Hematopoietic multipotent progenitor cell treated with erythropoietin and hydrocortisone succinate and interleukin-3 and kit ligand, for 8 days (in vitro differentiated cells): Measurements from ENCODE around the gene EHD1.

ENCODE experiments used
- DNase-seq: peaks from one replicate; pipeline ENCODE4 v3.0.0-alpha.2; 2015

Gene EHD1

GRCh38 chr11:64841592-64842365, 36.6 kb downstream of the EHD1 start:
- DNase-seq, result no peak

- no peak for DNase-seq
Measured at GRCh38 chr11:64839887-64840782, 38.3 kb downstream of the EHD1 start.

- no peak for DNase-seq
Measured at GRCh38 chr11:64839335-64839734, 39.1 kb downstream of the EHD1 start.

GRCh38 chr11:64838600-64839334, 39.7 kb downstream of the EHD1 start:
- no peak for DNase-seq

GRCh38 chr11:64837887-64838351, 40.5 kb downstream of the EHD1 start:
- no peak for DNase-seq

GRCh38 chr11:64836448-64837072, 41.9 kb downstream of the EHD1 start:
- DNase-seq, result no peak

GRCh38 chr11:64835616-64836447, 42.6 kb downstream of the EHD1 start:
- DNase-seq, result no peak

GRCh38 chr11:64834723-64835615, 43.5 kb downstream of the EHD1 start:
- no peak for DNase-seq

- DNase-seq, result no peak
Measured at GRCh38 chr11:64834031-64834722, 44.2 kb downstream of the EHD1 start.

- DNase-seq, result no peak
Measured at GRCh38 chr11:64833509-64833908, 44.9 kb downstream of the EHD1 start.

GRCh38 chr11:64833198-64833502, 45.3 kb downstream of the EHD1 start:
- no peak for DNase-seq

GRCh38 chr11:64832467-64833197, 45.8 kb downstream of the EHD1 start:
- no peak for DNase-seq

GRCh38 chr11:64831411-64831891, 47.0 kb downstream of the EHD1 start:
- DNase-seq, result no peak

- DNase-seq, result no peak
Measured at GRCh38 chr11:64829536-64830251, 48.7 kb downstream of the EHD1 start.

GRCh38 chr11:64827451-64827839, 51.0 kb downstream of the EHD1 start:
- DNase-seq, result no peak

GRCh38 chr11:64826578-64827450, 51.6 kb downstream of the EHD1 start:
- no peak for DNase-seq

- DNase-seq, result no peak
Measured at GRCh38 chr11:64826062-64826461, 52.4 kb downstream of the EHD1 start.
